CD8-positive, alpha-beta memory T cell (primary cell): ENCODE results near the gene TBL1X. TPM values are rescaled to one million over a fixed set of nuclear protein-coding genes. Genes with fewer than 3 reads are reported as not detected.
"Not testable (repeated sequence)": the region's sequence is repeated elsewhere in the genome, so short reads cannot be mapped to it uniquely, and the experiment has no call there.

ENCODE experiments used
- CTCF ChIA-PET: fragments of 350-600 bp; sonication (Branson Sonifier 250); formaldehyde crosslinking; loops from one replicate; lab custom pipeline; 2021; ENCODE audit warnings: antibody characterized with exemption; lab: Charles Lee
- POLR2A ChIA-PET: fragments of 350-600 bp; sonication (Branson Sonifier 250); formaldehyde crosslinking; loops from one replicate; lab custom pipeline; 2021; ENCODE audit warnings: antibody characterized with exemption; lab: Charles Lee
- DNase-seq, 5 donors: peaks; one replicate each; pipeline versions ENCODE4 v3.0.0 to v3.0.0-alpha.2; 2020 to 2022; ENCODE audit warnings: mixed read lengths in 1 of 5
- H3K27ac ChIP-seq: one replicate; pipeline ENCODE4 v1.7.0; 2013; ENCODE audit warnings: low read depth, mild to moderate bottlenecking, low read length, moderate library complexity
- H3K27me3 ChIP-seq: 2 replicates; pipeline ENCODE4 v1.7.0; 2013; ENCODE audit warnings: low read length, mild to moderate bottlenecking; ENCODE audit not compliant: insufficient read depth, poor library complexity, severe bottlenecking
- H3K36me3 ChIP-seq: 2 replicates; pipeline ENCODE4 v1.7.0; 2013; ENCODE audit warnings: mild to moderate bottlenecking, low read length, moderate library complexity; ENCODE audit not compliant: insufficient read depth
- H3K4me1 ChIP-seq: 2 replicates; pipeline ENCODE4 v1.7.0; 2013; ENCODE audit warnings: mild to moderate bottlenecking, low read length, moderate library complexity; ENCODE audit not compliant: insufficient read depth
- H3K4me3 ChIP-seq: 2 replicates; pipeline ENCODE4 v1.7.0; 2013; ENCODE audit warnings: mild to moderate bottlenecking, low read length
- H3K9me3 ChIP-seq: 2 replicates; pipeline ENCODE4 v1.7.0; 2013; ENCODE audit warnings: mild to moderate bottlenecking, low read length
- H3K27ac Mint-ChIP-seq, 8 donors: one replicate each; pipeline ENCODE4 v1.8.0; 2020 to 2021; ENCODE audit warnings: mixed read lengths in 8 of 8, mild to moderate bottlenecking in 6 of 8, inconsistent platforms in 3 of 8, moderate library complexity in 3 of 8
- H3K27me3 Mint-ChIP-seq, 2 donors: one replicate each; pipeline ENCODE4 v1.8.0; 2020 to 2021; ENCODE audit warnings: mixed read lengths in 2 of 2, mild to moderate bottlenecking in 1 of 2, moderate library complexity in 1 of 2
- H3K36me3 Mint-ChIP-seq, 3 donors: one replicate each; pipeline ENCODE4 v1.8.0; 2020 to 2021; ENCODE audit warnings: mixed read lengths in 3 of 3, inconsistent platforms in 1 of 3, mild to moderate bottlenecking in 1 of 3
- H3K4me1 Mint-ChIP-seq, 3 donors: one replicate each; pipeline ENCODE4 v1.8.0; 2020 to 2021; ENCODE audit warnings: mixed read lengths in 3 of 3, inconsistent platforms in 1 of 3, mild to moderate bottlenecking in 1 of 3
- H3K4me3 Mint-ChIP-seq, 7 donors: one replicate each; pipeline ENCODE4 v1.8.0; 2020 to 2021; ENCODE audit warnings: mixed read lengths in 7 of 7, mild to moderate bottlenecking in 6 of 7, moderate library complexity in 4 of 7, inconsistent platforms in 2 of 7
- H3K9me3 Mint-ChIP-seq, 5 donors: one replicate each; pipeline ENCODE4 v1.8.0; 2020 to 2022; ENCODE audit warnings: mixed read lengths in 5 of 5, mild to moderate bottlenecking in 3 of 5, moderate library complexity in 2 of 5, inconsistent platforms in 1 of 5
- polyA plus RNA-seq: library from polyadenylated mRNA; unstranded; fragments of 300-500 nt; fragmentation: Illumina TruSeq; gene quantifications from one replicate; pipeline ENCODE4 v1.2.3, GENCODE V29; 2021
- total RNA-seq, 2 experiments: library from RNA; stranded (reverse); gene quantifications; one replicate each; pipeline ENCODE4 v1.2.3, GENCODE V29; 2021

The TBL1X gene
- total and polyA plus RNA-seq, 3 experiments from 2014 or later, result 16.1 to 25.0 (median 21.3) TPM

- Histone ChIP-seq H3K4me3 (no peak overlapping the region), H3K27ac (no peak overlapping the region), H3K27me3 (no peaks in the 10 kb centered on the region), H3K9me3 (no peaks in the 10 kb centered on the region), H3K36me3 (no peaks in the 10 kb centered on the region), H3K4me1 (peaks cover 9% of the 10 kb centered on the region)
- DNase-seq, result peak; percentile 28 to 70 (median 44)
- Mint-ChIP-seq H3K9me3 (peaks cover 0 to 2% (median 0%) of the 10 kb centered on the region in 5 donors), H3K27me3 (peaks cover 0 to 13% of the 10 kb centered on the region in 2 donors), H3K4me1 (peaks cover 38 to 60% (median 39%) of the 10 kb centered on the region in 3 donors), H3K36me3 (no peaks in the 10 kb centered on the region), H3K4me3 (peak overlapping the region; percentile 18 to 76 (median 65)), H3K27ac (peak overlapping the region in 5 of 8 donors; percentile 5 to 85 (median 35))
- CTCF ChIA-PET, result no interaction called here
- POLR2A ChIA-PET, result no interaction called here
Observed at GRCh38 chrX:9530848-9531274, 66.0 kb downstream of the TBL1X start.

- no peaks in the 10 kb centered on the region for H3K27me3 ChIP-seq
- Mint-ChIP-seq H3K9me3 (peaks cover 0 to 2% (median 0%) of the 10 kb centered on the region in 5 donors), H3K4me3 (no peak overlapping the region), H3K27me3 (peaks cover 0 to 13% of the 10 kb centered on the region in 2 donors), H3K27ac (peak overlapping the region in 1 of 8 donors; percentile 83), H3K4me1 (peaks cover 39 to 57% (median 39%) of the 10 kb centered on the region in 3 donors), H3K36me3 (peaks cover 0 to 2% (median 0%) of the 10 kb centered on the region in 3 donors)
- H3K36me3 ChIP-seq, result no peaks in the 10 kb centered on the region
- peaks cover 9% of the 10 kb centered on the region for H3K4me1 ChIP-seq
- no peaks in the 10 kb centered on the region for H3K9me3 ChIP-seq
- no peak overlapping the region for H3K27ac ChIP-seq
- ChIA-PET CTCF (no interaction called here), POLR2A (no interaction called here)
- no peak overlapping the region for H3K4me3 ChIP-seq
- DNase-seq, result no peak
Observed at GRCh38 chrX:9532349-9532748, 67.5 kb downstream of the TBL1X start.

GRCh38 chrX:9533611-9534010, 68.8 kb downstream of the TBL1X start:
- no peaks in the 10 kb centered on the region for H3K36me3 ChIP-seq
- H3K4me3 ChIP-seq, result no peak overlapping the region
- H3K9me3 Mint-ChIP-seq, result peaks cover 0 to 2% (median 0%) of the 10 kb centered on the region in 5 donors
- POLR2A ChIA-PET, result no interaction called here
- H3K4me1 Mint-ChIP-seq, result peaks cover 37 to 58% (median 43%) of the 10 kb centered on the region in 3 donors
- DNase-seq, result no peak
- CTCF ChIA-PET, result no interaction called here
- H3K27me3 Mint-ChIP-seq, result peaks cover 0 to 10% of the 10 kb centered on the region in 2 donors
- no peaks in the 10 kb centered on the region for H3K27me3 ChIP-seq
- H3K27ac Mint-ChIP-seq, result peak overlapping the region in 2 of 8 donors; percentile 22 to 64
- H3K27ac ChIP-seq, result no peak overlapping the region
- no peaks in the 10 kb centered on the region for H3K9me3 ChIP-seq
- H3K4me1 ChIP-seq, result peaks cover 9% of the 10 kb centered on the region
- no peak overlapping the region for H3K4me3 Mint-ChIP-seq
- H3K36me3 Mint-ChIP-seq, result peaks cover 0 to 5% (median 2%) of the 10 kb centered on the region in 3 donors

- CTCF ChIA-PET, result no interaction called here
- H3K27ac Mint-ChIP-seq, result peak overlapping the region in 3 of 8 donors; percentile 32 to 61 (median 58)
- POLR2A ChIA-PET, result no interaction called here
Observed at GRCh38 chrX:9534686-9535085, 69.8 kb downstream of the TBL1X start.

GRCh38 chrX:9535101-9535500, 70.2 kb downstream of the TBL1X start:
- no peak for DNase-seq
- Mint-ChIP-seq H3K36me3 (peaks cover 0 to 5% (median 2%) of the 10 kb centered on the region in 3 donors), H3K4me3 (no peak overlapping the region), H3K4me1 (peaks cover 30 to 55% (median 43%) of the 10 kb centered on the region in 3 donors), H3K9me3 (no peaks in the 10 kb centered on the region), H3K27ac (peak overlapping the region in 1 of 8 donors; percentile 42), H3K27me3 (peaks cover 0 to 8% of the 10 kb centered on the region in 2 donors)
- Histone ChIP-seq H3K9me3 (no peaks in the 10 kb centered on the region), H3K4me1 (peaks cover 7% of the 10 kb centered on the region), H3K36me3 (no peaks in the 10 kb centered on the region), H3K4me3 (no peak overlapping the region), H3K27ac (no peak overlapping the region), H3K27me3 (no peaks in the 10 kb centered on the region)
- ChIA-PET CTCF (no interaction called here), POLR2A (no interaction called here)

More at GRCh38 chrX:9534686-9535085, 69.8 kb downstream of the TBL1X start:
- Mint-ChIP-seq H3K4me3 (no peak overlapping the region), H3K36me3 (peaks cover 0 to 5% (median 2%) of the 10 kb centered on the region in 3 donors), H3K9me3 (no peaks in the 10 kb centered on the region), H3K27me3 (peaks cover 0 to 8% of the 10 kb centered on the region in 2 donors), H3K4me1 (peaks cover 32 to 59% (median 45%) of the 10 kb centered on the region in 3 donors)
- no peak for DNase-seq
- peaks cover 9% of the 10 kb centered on the region for H3K4me1 ChIP-seq
- H3K4me3 ChIP-seq, result no peak overlapping the region
- H3K27ac ChIP-seq, result no peak overlapping the region
- H3K9me3 ChIP-seq, result no peaks in the 10 kb centered on the region
- H3K36me3 ChIP-seq, result no peaks in the 10 kb centered on the region
- H3K27me3 ChIP-seq, result no peaks in the 10 kb centered on the region

GRCh38 chrX:9536156-9536555, 71.3 kb downstream of the TBL1X start:
- H3K36me3 Mint-ChIP-seq, CTCF ChIA-PET, H3K27me3 ChIP-seq, H3K9me3 Mint-ChIP-seq, H3K36me3 ChIP-seq, H3K4me3 ChIP-seq, H3K4me3 Mint-ChIP-seq, H3K27me3 Mint-ChIP-seq, H3K27ac ChIP-seq, DNase-seq, H3K4me1 ChIP-seq, H3K9me3 ChIP-seq: not testable (repeated sequence)
- H3K27ac Mint-ChIP-seq, result peak overlapping the region in 1 of 8 donors; percentile 66
- POLR2A ChIA-PET, result interaction anchor here (0.7 kb wide), 1 partner anchor 300 kb away, joined by 3 read pairs; no protein-coding TSS in a partner anchor
- peaks cover 21 to 47% (median 32%) of the 10 kb centered on the region in 3 donors for H3K4me1 Mint-ChIP-seq

DNA sequence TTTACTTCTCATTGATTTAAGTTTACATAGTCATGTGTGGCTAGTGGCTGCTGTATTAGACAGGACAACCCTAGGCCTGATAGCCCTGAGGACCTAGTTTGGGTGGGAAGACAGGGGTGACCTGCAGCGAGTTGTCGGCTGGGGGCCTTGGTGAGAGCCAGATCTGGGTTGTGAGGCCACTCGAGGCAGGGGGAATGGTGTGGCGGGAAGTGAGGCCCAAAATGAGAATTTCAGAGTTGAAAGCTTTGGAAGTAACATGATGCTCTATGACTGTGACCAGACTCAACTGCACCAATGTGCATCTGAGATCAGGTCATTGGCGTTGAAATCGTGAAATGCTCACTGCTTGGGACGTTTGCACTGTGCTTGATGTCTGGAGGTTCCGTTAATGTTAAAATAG, 72.9 kb downstream of the TBL1X start:
- POLR2A ChIA-PET, result no interaction called here
- no peak overlapping the region for H3K4me3 Mint-ChIP-seq
- peak overlapping the region in 1 of 8 donors; percentile 48 for H3K27ac Mint-ChIP-seq
- Histone ChIP-seq H3K4me3 (no peak overlapping the region), H3K36me3 (no peaks in the 10 kb centered on the region), H3K27ac (no peak overlapping the region), H3K9me3 (no peaks in the 10 kb centered on the region), H3K27me3 (no peaks in the 10 kb centered on the region), H3K4me1 (no peaks in the 10 kb centered on the region)
- CTCF ChIA-PET, result no interaction called here
- peaks cover 17 to 49% (median 28%) of the 10 kb centered on the region in 3 donors for H3K4me1 Mint-ChIP-seq
- peaks cover 0 to 10% of the 10 kb centered on the region in 2 donors for H3K27me3 Mint-ChIP-seq
- DNase-seq, result no peak
- no peaks in the 10 kb centered on the region for H3K9me3 Mint-ChIP-seq
- peaks cover 0 to 12% (median 2%) of the 10 kb centered on the region in 3 donors for H3K36me3 Mint-ChIP-seq

DNA sequence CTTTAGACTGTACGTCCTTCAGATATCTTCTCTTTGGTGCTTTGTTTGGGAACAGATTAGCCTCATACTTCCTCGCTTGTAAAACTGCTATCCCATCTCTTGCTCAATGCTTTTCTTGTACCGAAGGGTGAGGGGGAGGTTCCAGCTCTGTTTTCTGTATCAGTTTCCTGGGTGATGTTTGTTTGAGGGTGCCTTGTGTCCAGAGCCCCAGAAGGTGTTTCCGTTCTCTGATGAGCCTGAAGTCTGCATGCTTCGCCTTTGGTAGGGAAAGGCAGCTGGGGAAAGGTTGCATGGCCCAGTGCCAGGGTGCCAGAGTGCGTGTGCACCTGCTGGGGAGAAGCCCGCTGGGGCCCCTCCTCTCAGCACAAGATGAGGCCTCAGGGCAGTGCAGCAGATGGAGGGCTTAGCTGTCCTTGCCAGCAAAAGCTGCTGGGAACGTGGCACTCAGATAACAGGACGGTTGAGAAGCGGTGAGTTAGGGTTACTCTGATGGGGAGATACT, 73.7 kb downstream of the TBL1X start:
- Mint-ChIP-seq H3K9me3 (no peaks in the 10 kb centered on the region), H3K27me3 (peaks cover 0 to 10% of the 10 kb centered on the region in 2 donors), H3K36me3 (peaks cover 0 to 13% (median 2%) of the 10 kb centered on the region in 3 donors), H3K4me3 (no peak overlapping the region), H3K27ac (peak overlapping the region in 2 of 8 donors; percentile 35 to 50), H3K4me1 (peaks cover 18 to 45% (median 28%) of the 10 kb centered on the region in 3 donors)
- no peak overlapping the region for H3K27ac ChIP-seq
- no peaks in the 10 kb centered on the region for H3K9me3 ChIP-seq
- H3K4me1 ChIP-seq, result no peaks in the 10 kb centered on the region
- ChIA-PET POLR2A (no interaction called here), CTCF (no interaction called here)
- DNase-seq, result no peak
- H3K27me3 ChIP-seq, result no peaks in the 10 kb centered on the region
- H3K4me3 ChIP-seq, result no peak overlapping the region
- no peaks in the 10 kb centered on the region for H3K36me3 ChIP-seq
